Thyroid gland (tissue), 4 donors: ENCODE measurements around the gene GABRR2. TPM values are rescaled to one million over a fixed set of nuclear protein-coding genes. Genes with fewer than 3 reads are reported as not detected.

Source experiments
- DNase-seq, 2 donors: peaks; one replicate each; pipeline ENCODE4 v3.0.0-alpha.2; 2019
- H3K27ac ChIP-seq, 3 donors: fragments of 200-600 bp; sonication (generic); 1 replicate in 2 of 3; 2 replicates in 1 of 3; pipeline ENCODE4 v1.5.1; 2016 to 2019; ENCODE audit warnings: mild to moderate bottlenecking in 1 of 3, moderate library complexity in 1 of 3
- H3K27me3 ChIP-seq: fragments of 200-600 bp; sonication (generic); one replicate; pipeline ENCODE4 v1.5.1; 2019
- H3K36me3 ChIP-seq, 2 donors: fragments of 200-600 bp; sonication (generic); one replicate each; pipeline ENCODE4 v1.5.1; 2016 to 2019
- H3K4me1 ChIP-seq, 2 donors: fragments of 200-600 bp; sonication (generic); one replicate each; pipeline ENCODE4 v1.5.1; 2017 to 2019
- H3K4me3 ChIP-seq, 3 donors: fragments of 200-600 bp; sonication (generic); replicated peaks in 1 of 3; 1 replicate in 2 of 3; 2 replicates in 1 of 3; pipeline ENCODE4 v1.5.1; 2016; ENCODE audit warnings: mild to moderate bottlenecking in 1 of 3
- H3K9me3 ChIP-seq: fragments of 200-600 bp; sonication (generic); one replicate; pipeline ENCODE4 v1.5.1; 2017
- POLR2A ChIP-seq, 2 donors: fragments of 450-650 bp; IDR thresholded peaks; one replicate each; pipeline ENCODE4 v1.6.1; 2017; ENCODE audit warnings: antibody characterized with exemption in 2 of 2, mild to moderate bottlenecking in 2 of 2, moderate library complexity in 1 of 2
- WGBS, 2 donors: methylation state at CpG; one replicate each; pipeline ENCODE4 v1.1.5; 2017; 5-methylcytosine and 5-hydroxymethylcytosine counted together
- intact Hi-C: fragments of 100-400 bp; cut with DNase I; formaldehyde crosslinking; loops from one replicate; pipeline ENCODE4 v1.15.1; 2023
- total RNA-seq, 4 donors: library from RNA; depleted of rRNA; stranded (reverse); fragments of >200 nt; gene quantifications; one replicate each; pipeline ENCODE4 v1.2.3, GENCODE V29; 2016
- TF ChIP-seq, protein P1 (sequence below), 6 experiments: fragments of 200-600 bp in 3 of 6; fragments of 450-650 bp in 3 of 6; sonication (generic) in 3 of 6; IDR thresholded peaks; one replicate each; pipeline ENCODE4 v1.5.1; 2016 to 2019; ENCODE audit warnings: antibody characterized with exemption in 6 of 6, mild to moderate bottlenecking in 2 of 6, inconsistent platforms in 1 of 6, moderate library complexity in 1 of 6

The GABRR2 gene
- total RNA-seq, 4 donors from 2014 or later, result 0.42 to 2.1 (median 0.56) TPM

DNA sequence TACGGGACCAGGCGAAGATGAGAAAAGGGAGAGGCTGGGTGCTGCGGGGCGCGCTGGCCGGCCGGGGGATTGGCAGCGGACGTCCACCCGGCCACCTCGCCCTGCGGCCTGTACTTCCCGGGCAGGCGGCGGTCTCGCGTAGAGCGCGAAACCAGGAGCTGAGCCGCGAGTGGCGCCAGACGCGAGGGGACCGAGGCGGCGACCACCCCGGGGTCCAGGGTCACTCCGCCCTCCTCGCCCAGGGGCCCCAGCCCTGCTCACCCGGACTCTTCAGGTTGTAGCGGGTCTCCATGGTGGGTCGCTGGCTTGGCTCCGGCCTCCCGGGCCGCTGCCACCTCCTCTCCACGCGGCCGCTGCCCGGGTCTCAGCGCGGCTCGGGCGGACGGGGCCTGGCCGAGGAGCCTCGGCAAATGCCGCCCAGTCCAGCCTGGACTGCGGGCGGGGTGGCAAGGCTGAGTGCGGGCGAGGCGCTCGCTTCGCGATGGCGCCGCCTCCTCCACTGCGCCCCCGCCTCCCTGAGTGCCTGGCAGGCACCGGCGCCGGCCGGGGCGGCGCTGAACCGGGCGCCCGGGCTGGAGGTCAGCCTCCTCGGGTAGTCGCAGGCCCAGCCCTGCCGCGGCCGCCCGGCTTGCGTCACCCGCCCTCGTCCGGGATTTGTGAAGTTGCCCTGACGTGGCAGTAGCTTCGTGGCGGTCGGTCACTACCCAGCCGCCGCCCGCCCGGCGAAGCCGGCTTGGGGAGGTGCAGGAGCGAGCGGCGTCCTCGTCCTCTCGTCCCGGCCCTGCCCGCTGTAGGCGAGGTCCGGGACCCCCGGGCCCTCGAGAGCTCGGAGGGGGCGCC is 37.4 kb upstream of the GABRR2 start, which contains the start of gene UBE2J1:
TSS of gene UBE2J1 (minus strand) at position 445 of the 840 bp plus-strand sequence. CDS start at position 292, 153 bp downstream.
- Histone ChIP-seq H3K9me3 (no peaks in the 10 kb centered on the region), H3K36me3 (no peaks in the 10 kb centered on the region), H3K27me3 (no peaks in the 10 kb centered on the region), H3K4me3 (peak within 1 kb of the TSS; percentile 68 to 93 (median 76)), H3K27ac (peak within 1 kb of the TSS; percentile 98 to 99 (median 98)), H3K4me1 (peaks cover 16 to 42% of the 10 kb centered on the region in 2 donors)
- WGBS, 2 donors, result 0% methylated on average over 8 to 32 of the region's 102 CpGs
- TF ChIP-seq, protein P1, sequence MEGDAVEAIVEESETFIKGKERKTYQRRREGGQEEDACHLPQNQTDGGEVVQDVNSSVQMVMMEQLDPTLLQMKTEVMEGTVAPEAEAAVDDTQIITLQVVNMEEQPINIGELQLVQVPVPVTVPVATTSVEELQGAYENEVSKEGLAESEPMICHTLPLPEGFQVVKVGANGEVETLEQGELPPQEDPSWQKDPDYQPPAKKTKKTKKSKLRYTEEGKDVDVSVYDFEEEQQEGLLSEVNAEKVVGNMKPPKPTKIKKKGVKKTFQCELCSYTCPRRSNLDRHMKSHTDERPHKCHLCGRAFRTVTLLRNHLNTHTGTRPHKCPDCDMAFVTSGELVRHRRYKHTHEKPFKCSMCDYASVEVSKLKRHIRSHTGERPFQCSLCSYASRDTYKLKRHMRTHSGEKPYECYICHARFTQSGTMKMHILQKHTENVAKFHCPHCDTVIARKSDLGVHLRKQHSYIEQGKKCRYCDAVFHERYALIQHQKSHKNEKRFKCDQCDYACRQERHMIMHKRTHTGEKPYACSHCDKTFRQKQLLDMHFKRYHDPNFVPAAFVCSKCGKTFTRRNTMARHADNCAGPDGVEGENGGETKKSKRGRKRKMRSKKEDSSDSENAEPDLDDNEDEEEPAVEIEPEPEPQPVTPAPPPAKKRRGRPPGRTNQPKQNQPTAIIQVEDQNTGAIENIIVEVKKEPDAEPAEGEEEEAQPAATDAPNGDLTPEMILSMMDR (IDR thresholded peaks at IDR 0.05), result no peak
- peak; percentile 90 to 97 for TF ChIP-seq POLR2A (IDR thresholded peaks at IDR 0.05)
- intact Hi-C loops, result no loop called here
- peak; percentile 94 to 95 for DNase-seq

DNA sequence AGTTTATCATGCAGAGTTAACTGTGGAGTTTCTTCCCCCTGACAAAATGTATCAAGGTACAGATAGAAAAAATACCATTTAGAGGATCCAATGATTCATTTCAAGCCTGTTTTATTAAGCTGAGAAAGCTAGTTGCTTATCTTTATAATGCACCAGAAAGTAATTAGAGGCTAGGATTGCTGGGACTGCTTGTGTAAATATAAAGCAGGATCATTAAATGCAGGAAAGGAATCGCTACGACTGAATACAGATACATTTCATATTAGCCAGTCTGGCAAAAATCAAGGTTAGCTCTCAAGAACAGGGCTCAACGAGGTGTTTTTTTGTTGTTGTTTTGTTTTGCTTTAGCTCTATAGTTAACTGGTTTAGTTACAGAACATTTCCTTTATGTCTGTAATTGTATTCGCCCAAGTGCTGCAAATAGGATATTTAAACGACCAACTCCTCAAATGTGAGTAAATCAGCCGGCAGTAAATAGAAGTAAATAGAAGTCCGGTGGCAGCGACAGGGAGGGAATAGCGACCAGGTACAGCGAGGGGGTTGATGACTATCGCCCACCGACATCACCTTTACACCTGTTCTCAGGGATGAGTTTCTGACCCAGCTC is 36.7 kb upstream of the GABRR2 start:
- intact Hi-C loops, result no loop called here
- TF ChIP-seq POLR2A (IDR thresholded peaks at IDR 0.05), result no peak
- TF ChIP-seq, protein P1 (IDR thresholded peaks at IDR 0.05), result no peak
- 1 to 2% methylated on average over 12 of the region's 12 CpGs for WGBS, 2 donors
- Histone ChIP-seq H3K27ac (peak overlapping the region; percentile 98 to 99 (median 98)), H3K9me3 (no peaks in the 10 kb centered on the region), H3K27me3 (no peaks in the 10 kb centered on the region), H3K36me3 (no peaks in the 10 kb centered on the region), H3K4me1 (peaks cover 16 to 44% of the 10 kb centered on the region in 2 donors), H3K4me3 (peak overlapping the region; percentile 68 to 93 (median 76))
- DNase-seq, result no peak

DNA sequence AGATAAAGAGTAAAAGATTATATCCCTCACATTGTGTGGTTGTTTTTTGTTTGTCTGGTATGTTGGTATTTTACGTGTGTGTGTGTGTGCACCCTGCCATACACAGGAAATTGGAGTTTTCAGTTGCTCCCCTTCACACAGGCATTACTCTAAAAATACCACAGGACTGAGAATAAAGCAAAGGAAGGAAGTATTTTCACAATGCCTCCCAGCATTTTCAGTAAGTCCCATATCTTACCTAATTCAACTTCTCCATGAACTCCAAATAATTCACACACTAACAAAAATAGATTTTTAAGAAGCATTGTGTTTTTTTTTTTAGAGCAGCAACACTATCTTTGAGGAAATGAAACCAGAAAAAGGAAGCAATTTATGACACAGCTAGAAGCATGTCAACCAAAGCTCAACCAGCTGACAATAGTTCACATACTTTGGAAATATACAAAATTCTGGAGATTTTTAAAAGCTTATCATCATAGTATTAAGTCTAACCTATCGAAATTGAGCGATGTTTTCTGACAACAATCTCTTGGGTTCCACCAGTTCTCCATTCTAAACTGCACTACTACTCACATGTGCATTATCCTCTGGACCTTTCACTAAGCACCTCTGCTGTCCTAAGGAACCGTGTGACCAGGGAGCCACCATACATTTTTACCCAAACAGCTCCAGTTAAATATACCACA is 35.3 kb upstream of the GABRR2 start:
- DNase-seq, result no peak
- intact Hi-C loops, result no loop called here
- H3K9me3 ChIP-seq, result no peaks in the 10 kb centered on the region
- peaks cover 16 to 44% of the 10 kb centered on the region in 2 donors for H3K4me1 ChIP-seq
- H3K27me3 ChIP-seq, result no peaks in the 10 kb centered on the region
- H3K36me3 ChIP-seq, result no peaks in the 10 kb centered on the region
- 60 to 69% methylated on average over 4 of the region's 4 CpGs for WGBS, 2 donors
- no peak for TF ChIP-seq POLR2A (IDR thresholded peaks at IDR 0.05)
- TF ChIP-seq, protein P1 (IDR thresholded peaks at IDR 0.05), result no peak
- H3K27ac ChIP-seq, result peak overlapping the region; percentile 7 to 99 (median 10)
- H3K4me3 ChIP-seq, result no peak overlapping the region

DNA sequence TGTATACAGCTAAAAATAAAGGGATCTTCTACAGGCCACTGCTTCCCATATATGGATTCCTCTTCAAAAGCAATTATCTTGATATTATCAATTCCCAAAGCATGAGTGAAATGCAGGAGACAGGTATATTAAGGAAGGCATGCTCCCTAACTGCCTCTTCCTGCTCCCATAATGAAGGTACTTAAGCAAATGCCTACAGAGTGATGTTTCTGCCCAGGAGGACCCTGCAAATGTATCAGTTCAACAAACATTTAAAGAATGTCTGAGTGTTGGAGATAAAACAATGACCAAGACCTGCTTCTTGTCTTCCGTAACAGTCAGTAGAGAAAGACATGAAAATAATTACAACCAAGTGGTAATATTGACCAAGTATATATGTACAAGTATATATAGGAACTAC is 33.3 kb upstream of the GABRR2 start:
- TF ChIP-seq POLR2A (IDR thresholded peaks at IDR 0.05), result no peak
- TF ChIP-seq, protein P1 (IDR thresholded peaks at IDR 0.05), result no peak
- 93% methylated on average over 1 of the region's 1 CpG for WGBS, 2 donors
- Histone ChIP-seq H3K4me3 (no peak overlapping the region), H3K36me3 (no peaks in the 10 kb centered on the region), H3K4me1 (peaks cover 16 to 44% of the 10 kb centered on the region in 2 donors), H3K27me3 (no peaks in the 10 kb centered on the region), H3K9me3 (no peaks in the 10 kb centered on the region), H3K27ac (peak overlapping the region in 1 of 3 donors; percentile 8)
- intact Hi-C loops, result no loop called here
- no peak for DNase-seq
